ENCODE results near the gene IL1RAP. TPM values are rescaled to one million over a fixed set of nuclear protein-coding genes. Genes with fewer than 3 reads are reported as not detected.
A peak's percentile ranks its signal among the peaks of the same experiment; 100 is the strongest.

The IL1RAP gene
- total RNA-seq, 1 donor from 2014 or later = 35.4 TPM

- no peak for DNase-seq (ENCODE audit: low spot score)
Measured at GRCh38 chr3:190614226-190615059, 100.6 kb downstream of the IL1RAP start.

- no peak for DNase-seq (ENCODE audit: low spot score)
Measured at GRCh38 chr3:190615060-190615384, 101.1 kb downstream of the IL1RAP start.

- DNase-seq (ENCODE audit: low spot score) = no peak
Measured at GRCh38 chr3:190615607-190616006, 101.7 kb downstream of the IL1RAP start.

GRCh38 chr3:190616637-190617036 lies 102.8 kb downstream of the IL1RAP start:
- no peak for DNase-seq (ENCODE audit: low spot score)

- peak; percentile 21 for DNase-seq (ENCODE audit: low spot score)
Measured at GRCh38 chr3:190617185-190617584, 103.3 kb downstream of the IL1RAP start.

GRCh38 chr3:190618330-190619030 lies 104.6 kb downstream of the IL1RAP start:
- DNase-seq (ENCODE audit: low spot score) = no peak

- no peak for DNase-seq (ENCODE audit: low spot score)
Measured at GRCh38 chr3:190619353-190619752, 105.5 kb downstream of the IL1RAP start.

GRCh38 chr3:190619761-190620160 lies 105.9 kb downstream of the IL1RAP start:
- DNase-seq (ENCODE audit: low spot score) = no peak

GRCh38 chr3:190620886-190621608 lies 107.2 kb downstream of the IL1RAP start:
- DNase-seq (ENCODE audit: low spot score) = no peak

GRCh38 chr3:190621927-190622326 lies 108.0 kb downstream of the IL1RAP start:
- DNase-seq (ENCODE audit: low spot score) = no peak

- no peak for DNase-seq (ENCODE audit: low spot score)
Measured at GRCh38 chr3:190624282-190624681, 110.4 kb downstream of the IL1RAP start.

GRCh38 chr3:190626951-190627620 lies 113.2 kb downstream of the IL1RAP start:
- DNase-seq (ENCODE audit: low spot score) = no peak

GRCh38 chr3:190629088-190629487 lies 115.2 kb downstream of the IL1RAP start:
- DNase-seq (ENCODE audit: low spot score) = no peak

- no peak for DNase-seq (ENCODE audit: low spot score)
Measured at GRCh38 chr3:190631295-190631694, 117.4 kb downstream of the IL1RAP start.

- DNase-seq (ENCODE audit: low spot score) = no peak
Measured at GRCh38 chr3:190641564-190641963, 127.7 kb downstream of the IL1RAP start.

GRCh38 chr3:190642016-190642415 lies 128.1 kb downstream of the IL1RAP start:
- DNase-seq (ENCODE audit: low spot score) = no peak

GRCh38 chr3:190644035-190644434 lies 130.2 kb downstream of the IL1RAP start:
- peak; percentile 24 for DNase-seq (ENCODE audit: low spot score)

GRCh38 chr3:190644766-190645165 lies 130.9 kb downstream of the IL1RAP start:
- no peak for DNase-seq (ENCODE audit: low spot score)

- no peak for DNase-seq (ENCODE audit: low spot score)
Measured at GRCh38 chr3:190645932-190646460, 132.1 kb downstream of the IL1RAP start.

- no peak for DNase-seq (ENCODE audit: low spot score)
Measured at GRCh38 chr3:190646996-190647395, 133.1 kb downstream of the IL1RAP start.

- DNase-seq (ENCODE audit: low spot score) = no peak
Measured at GRCh38 chr3:190655933-190656332, 142.0 kb downstream of the IL1RAP start.

- DNase-seq (ENCODE audit: low spot score) = no peak
Measured at GRCh38 chr3:190658106-190658505, 144.2 kb downstream of the IL1RAP start.

Data from mucosa of gallbladder (tissue), 1 donor.